ES-I3 (cell line): Measurements from ENCODE around the gene PEPD.
A peak's percentile ranks its signal among the peaks of the same experiment; 100 is the strongest.

Source experiments
- H3K36me3 ChIP-seq: 2 replicates; pipeline ENCODE4 v1.6.1; 2013; ENCODE audit warnings: mild to moderate bottlenecking, low read length, control low read depth, moderate library complexity; ENCODE audit not compliant: insufficient read depth
- H3K4me1 ChIP-seq: 2 replicates; pipeline ENCODE4 v1.6.1; 2013; ENCODE audit warnings: mild to moderate bottlenecking, control low read depth, low read length; ENCODE audit not compliant: insufficient read depth
- H3K9ac ChIP-seq: 2 replicates; pipeline ENCODE4 v1.6.1; 2013; ENCODE audit warnings: low read depth, mild to moderate bottlenecking, low read length, moderate library complexity
- H3K9me3 ChIP-seq: 2 replicates; pipeline ENCODE4 v1.6.1; 2013; ENCODE audit warnings: mild to moderate bottlenecking, low read length, moderate library complexity; ENCODE audit not compliant: control insufficient read depth, insufficient read depth

Gene PEPD

GRCh38 chr19:33376423-33376822 lies 145.2 kb downstream of the PEPD start:
- Histone ChIP-seq H3K9ac (no peak overlapping the region), H3K9me3 (no peaks in the 10 kb centered on the region), H3K36me3 (no peaks in the 10 kb centered on the region), H3K4me1 (peaks cover 23% of the 10 kb centered on the region)

- H3K9ac ChIP-seq: no peak overlapping the region
- no peaks in the 10 kb centered on the region for H3K36me3 ChIP-seq
- no peaks in the 10 kb centered on the region for H3K9me3 ChIP-seq
- peaks cover 20% of the 10 kb centered on the region for H3K4me1 ChIP-seq
These were observed 145.8 kb downstream of the PEPD start for GRCh38 chr19:33375837-33376159.

GRCh38 chr19:33375156-33375836 lies 146.3 kb downstream of the PEPD start:
- Histone ChIP-seq H3K9me3 (no peaks in the 10 kb centered on the region), H3K36me3 (no peaks in the 10 kb centered on the region), H3K9ac (peak overlapping the region; percentile 91), H3K4me1 (peaks cover 20% of the 10 kb centered on the region)

- peak overlapping the region; percentile 91 for H3K9ac ChIP-seq
- H3K9me3 ChIP-seq: no peaks in the 10 kb centered on the region
- H3K36me3 ChIP-seq: no peaks in the 10 kb centered on the region
- H3K4me1 ChIP-seq: peaks cover 20% of the 10 kb centered on the region
These were observed 147.3 kb downstream of the PEPD start for GRCh38 chr19:33374236-33374714.

GRCh38 chr19:33373453-33374235 lies 147.9 kb downstream of the PEPD start, which contains the start of gene CEBPG:
TSS of gene CEBPG (plus strand) at chr19:33373709. CDS start at chr19:33379240, 5,531 bp downstream.
- Histone ChIP-seq H3K9ac (peak within 1 kb of the TSS; percentile 91), H3K9me3 (no peaks in the 10 kb centered on the region), H3K36me3 (no peaks in the 10 kb centered on the region), H3K4me1 (peaks cover 20% of the 10 kb centered on the region)

GRCh38 chr19:33370783-33371182 lies 150.8 kb downstream of the PEPD start:
- Histone ChIP-seq H3K36me3 (no peaks in the 10 kb centered on the region), H3K9ac (no peak overlapping the region), H3K4me1 (peaks cover 10% of the 10 kb centered on the region), H3K9me3 (no peaks in the 10 kb centered on the region)

- no peak overlapping the region for H3K9ac ChIP-seq
- no peaks in the 10 kb centered on the region for H3K36me3 ChIP-seq
- H3K9me3 ChIP-seq: no peaks in the 10 kb centered on the region
- no peaks in the 10 kb centered on the region for H3K4me1 ChIP-seq
These were observed 153.3 kb downstream of the PEPD start for GRCh38 chr19:33368074-33368864.

- Histone ChIP-seq H3K4me1 (no peaks in the 10 kb centered on the region), H3K36me3 (no peaks in the 10 kb centered on the region), H3K9ac (no peak overlapping the region), H3K9me3 (no peaks in the 10 kb centered on the region)
These were observed 154.7 kb downstream of the PEPD start for GRCh38 chr19:33366897-33367296.

- Histone ChIP-seq H3K36me3 (no peaks in the 10 kb centered on the region), H3K9ac (no peak overlapping the region), H3K4me1 (no peaks in the 10 kb centered on the region), H3K9me3 (no peaks in the 10 kb centered on the region)
These were observed 155.5 kb downstream of the PEPD start for GRCh38 chr19:33366127-33366526.

GRCh38 chr19:33365691-33366090 lies 155.9 kb downstream of the PEPD start:
- H3K9me3 ChIP-seq: no peaks in the 10 kb centered on the region
- H3K36me3 ChIP-seq: no peaks in the 10 kb centered on the region
- no peaks in the 10 kb centered on the region for H3K4me1 ChIP-seq
- H3K9ac ChIP-seq: no peak overlapping the region

GRCh38 chr19:33363476-33363875 lies 158.1 kb downstream of the PEPD start:
- H3K9me3 ChIP-seq: no peaks in the 10 kb centered on the region
- H3K4me1 ChIP-seq: no peaks in the 10 kb centered on the region
- no peak overlapping the region for H3K9ac ChIP-seq
- no peaks in the 10 kb centered on the region for H3K36me3 ChIP-seq

GRCh38 chr19:33362508-33363228 lies 158.9 kb downstream of the PEPD start:
- Histone ChIP-seq H3K4me1 (no peaks in the 10 kb centered on the region), H3K9me3 (no peaks in the 10 kb centered on the region), H3K9ac (no peak overlapping the region), H3K36me3 (no peaks in the 10 kb centered on the region)

- no peak overlapping the region for H3K9ac ChIP-seq
- no peaks in the 10 kb centered on the region for H3K4me1 ChIP-seq
- no peaks in the 10 kb centered on the region for H3K36me3 ChIP-seq
- H3K9me3 ChIP-seq: no peaks in the 10 kb centered on the region; the same call in 1 of the 2 replicates
These were observed 162.0 kb downstream of the PEPD start for GRCh38 chr19:33359581-33359980.

- no peaks in the 10 kb centered on the region; the same call in 1 of the 2 replicates for H3K9me3 ChIP-seq
- no peaks in the 10 kb centered on the region for H3K36me3 ChIP-seq
- no peak overlapping the region for H3K9ac ChIP-seq
- no peaks in the 10 kb centered on the region for H3K4me1 ChIP-seq
These were observed 163.2 kb downstream of the PEPD start for GRCh38 chr19:33358408-33358807.
